ENCODE measurements around the gene C1QBP. TPM values are rescaled to one million over a fixed set of nuclear protein-coding genes. Genes with fewer than 3 reads are reported as not detected.

C1QBP gene
- polyA plus RNA-seq, 3 donors: 58.7 to 136 (median 133) TPM

DNA sequence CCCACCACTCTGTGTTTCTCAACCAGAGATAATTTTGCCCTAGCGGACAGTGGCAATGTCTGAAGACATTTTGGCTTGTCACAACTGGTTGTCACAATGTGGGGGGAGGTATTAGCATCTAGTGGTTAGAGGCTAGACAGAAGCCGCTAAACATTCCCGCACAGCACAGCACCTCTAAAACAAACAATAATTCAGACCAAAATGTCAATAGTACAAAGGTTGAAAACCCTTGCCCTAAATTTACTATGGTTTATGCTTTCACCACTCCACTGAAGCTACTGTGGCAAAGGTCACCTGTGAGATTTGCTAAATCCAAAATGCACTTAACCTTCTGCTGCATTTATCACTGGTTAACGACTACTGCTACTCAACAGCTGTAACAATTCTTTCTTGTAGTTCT lies 33.6 kb downstream of the C1QBP start:
- 54 to 81% (median 80%) methylated on average over 4 of the region's 4 CpGs for WGBS, 3 donors

DNA sequence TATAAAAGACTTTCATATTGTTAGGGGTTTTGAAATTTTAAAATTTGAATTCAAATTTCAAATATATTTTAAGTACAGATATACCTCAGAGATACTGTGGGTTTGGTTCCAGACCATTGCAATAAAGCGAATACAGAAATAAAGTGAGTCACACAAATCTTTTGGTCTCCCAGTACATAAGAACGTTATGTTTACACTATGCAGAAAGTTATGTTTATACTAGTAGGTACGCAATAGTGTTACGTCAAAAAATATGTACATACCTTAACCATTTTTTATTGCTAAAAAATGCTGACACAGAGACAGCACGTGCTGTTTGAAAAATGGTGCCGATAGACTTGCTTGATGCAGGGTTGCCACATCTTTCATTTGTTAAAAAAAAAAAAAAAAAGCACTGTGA lies 39.2 kb downstream of the C1QBP start:
- no peak overlapping the region for H3K27ac ChIP-seq (ENCODE audit: low read depth, low read length)
- 87 to 94% (median 89%) methylated on average over 6 of the region's 6 CpGs for WGBS, 3 donors

More for the DNA sequence above, 33.6 kb downstream of the C1QBP start:
- no peak overlapping the region for H3K27ac ChIP-seq (ENCODE audit: low read depth, low read length)

DNA sequence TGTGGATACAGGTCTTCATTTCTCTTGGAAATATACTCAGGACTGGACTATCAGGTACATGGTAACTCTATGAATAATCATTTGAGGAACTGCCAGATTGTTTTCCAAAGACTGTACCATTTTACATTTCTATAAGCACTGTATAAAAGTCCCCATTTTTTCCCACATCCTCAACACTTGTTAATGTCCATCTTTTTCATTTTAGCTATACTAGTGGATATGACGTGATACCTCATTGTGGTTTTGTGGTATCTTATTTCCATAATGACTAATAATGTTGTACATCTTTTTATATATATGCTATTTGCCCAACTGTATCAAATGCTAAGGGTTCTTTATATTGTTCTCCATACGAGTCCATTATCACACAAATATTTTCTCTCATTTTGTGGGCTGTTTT lies 42.3 kb downstream of the C1QBP start:
- WGBS, 3 donors: 89 to 97% (median 92%) methylated on average over 2 of the region's 2 CpGs
- no peak overlapping the region for H3K27ac ChIP-seq (ENCODE audit: low read depth, low read length)

DNA sequence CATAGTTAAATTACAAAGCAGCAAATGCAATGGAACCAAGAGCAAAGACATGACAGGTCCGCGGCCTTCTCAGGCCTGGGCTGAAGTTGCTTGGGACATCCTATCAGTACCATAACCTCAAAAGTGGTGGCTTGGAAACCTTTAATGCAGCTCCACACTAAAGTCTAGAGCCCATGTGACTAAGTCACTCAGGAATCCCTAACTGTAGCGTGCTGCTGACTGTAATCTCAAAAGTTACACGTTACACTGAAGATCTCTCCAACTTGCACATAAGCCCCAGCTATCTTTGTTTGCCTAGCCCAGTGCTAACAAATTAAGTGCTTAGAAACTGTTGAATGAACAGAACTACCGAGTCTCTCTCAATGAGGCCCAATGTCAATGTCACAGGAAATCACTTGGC lies 47.3 kb downstream of the C1QBP start:
- H3K27ac ChIP-seq (ENCODE audit: low read depth, low read length): no peak overlapping the region
- 75 to 94% (median 89%) methylated on average over 5 of the region's 5 CpGs for WGBS, 3 donors

Other genes starting within 250 kb of the C1QBP start
- gene ZNF594, start 247.3 kb downstream of the C1QBP start, polyA plus RNA-seq: 1 to 10 TPM; 1.2 to 1.5 (median 1.3) TPM
- gene SCIMP, start 204.3 kb downstream of the C1QBP start, polyA plus RNA-seq: 1 to 10 TPM in 1 of 3 donors, under 1 TPM in 1, not detected in 1; 0.98 to 2.2 TPM
- gene RABEP1, start 156.9 kb downstream of the C1QBP start, polyA plus RNA-seq: 10 to 100 TPM in 2 of 3 donors, 1 to 10 TPM in 1; 7.9 to 31.4 (median 23.8) TPM
- gene NUP88, start 19.5 kb downstream of the C1QBP start, polyA plus RNA-seq: 10 to 100 TPM; 36.0 to 60.2 (median 45.0) TPM
- 10 to 100 TPM; 28.7 to 37.6 (median 31.7) TPM for gene RPAIN, start 19.0 kb downstream of the C1QBP start, polyA plus RNA-seq
- gene DHX33, start 29.8 kb upstream of the C1QBP start, polyA plus RNA-seq: 1 to 10 TPM; 3.9 to 9.0 (median 4.4) TPM
- 10 to 100 TPM; 44.9 to 51.7 (median 45.5) TPM for gene DERL2, start 47.0 kb upstream of the C1QBP start, polyA plus RNA-seq
- 10 to 100 TPM in 1 of 3 donors, 1 to 10 TPM in 2; 7.3 to 10.3 (median 8.8) TPM for gene MIS12, start 47.4 kb upstream of the C1QBP start, polyA plus RNA-seq
- gene NLRP1, start 145.4 kb upstream of the C1QBP start, polyA plus RNA-seq: 10 to 100 TPM in 2 of 3 donors, 1 to 10 TPM in 1; 6.2 to 60.8 (median 15.1) TPM

Measured in adipose tissue (tissue), 3 donors.